Neural progenitor cell (in vitro differentiated cells): ENCODE data around the gene SDF4. TPM values are rescaled to one million over a fixed set of nuclear protein-coding genes. Genes with fewer than 3 reads are reported as not detected.
A peak's percentile ranks its signal among the peaks of the same experiment; 100 is the strongest.

Source experiments
- DNase-seq: peaks from one replicate; pipeline ENCODE4 v3.0.0-alpha.2; 2016; ENCODE audit warnings: low spot score
- H2AFZ ChIP-seq: fragments of 200-600 bp; sonication (generic); replicated peaks from 2 replicates; pipeline ENCODE4 v1.6.1; 2016; ENCODE audit warnings: antibody characterized with exemption
- H3F3A ChIP-seq: fragments of 200-600 bp; sonication (generic); 2 replicates; pipeline ENCODE4 v1.6.1; 2016; ENCODE audit warnings: antibody characterized with exemption, low read depth
- H3K27ac ChIP-seq: fragments of 200-600 bp; sonication (generic); 2 replicates; pipeline ENCODE4 v1.5.1; 2016; ENCODE audit warnings: mild to moderate bottlenecking
- H3K27me3 ChIP-seq: fragments of 200-600 bp; sonication (generic); 2 replicates; pipeline ENCODE4 v1.6.1; 2016; ENCODE audit warnings: mild to moderate bottlenecking, moderate library complexity
- H3K36me3 ChIP-seq: fragments of 200-600 bp; sonication (generic); 2 replicates; pipeline ENCODE4 v1.5.1; 2016
- H3K4me1 ChIP-seq: fragments of 200-600 bp; sonication (generic); 2 replicates; pipeline ENCODE4 v1.6.1; 2016; ENCODE audit warnings: mixed run types
- H3K4me2 ChIP-seq: fragments of 200-600 bp; sonication (generic); 2 replicates; pipeline ENCODE4 v1.6.1; 2016
- H3K4me3 ChIP-seq: fragments of 200-600 bp; sonication (generic); 2 replicates; pipeline ENCODE4 v1.5.1; 2016
- H3K79me2 ChIP-seq: fragments of 200-600 bp; sonication (generic); 2 replicates; pipeline ENCODE4 v1.6.1; 2016; ENCODE audit warnings: low read depth
- H3K9ac ChIP-seq: fragments of 200-600 bp; sonication (generic); 2 replicates; pipeline ENCODE4 v1.6.1; 2016
- H3K9me3 ChIP-seq: fragments of 200-600 bp; sonication (generic); 2 replicates; pipeline ENCODE4 v1.5.1; 2016; ENCODE audit warnings: low read depth
- H4K20me1 ChIP-seq: fragments of 200-600 bp; sonication (generic); 2 replicates; pipeline ENCODE4 v1.6.1; 2016; ENCODE audit warnings: low read depth
- H3K27ac Mint-ChIP-seq: 3 replicates; pipeline ENCODE4 v1.8.0; 2021; ENCODE audit warnings: mixed read lengths
- H3K27me3 Mint-ChIP-seq: 2 replicates; pipeline ENCODE4 v1.8.0; 2022; ENCODE audit warnings: low read depth, mild to moderate bottlenecking, inconsistent platforms, moderate library complexity, mixed read lengths; ENCODE audit not compliant: insufficient read depth
- H3K36me3 Mint-ChIP-seq: 3 replicates; pipeline ENCODE4 v1.8.0; 2021; ENCODE audit warnings: mixed read lengths
- H3K4me1 Mint-ChIP-seq: 3 replicates; pipeline ENCODE4 v1.8.0; 2021; ENCODE audit warnings: mixed read lengths
- H3K4me3 Mint-ChIP-seq: 3 replicates; pipeline ENCODE4 v1.8.0; 2021; ENCODE audit warnings: mild to moderate bottlenecking, moderate library complexity, mixed read lengths
- H3K9me3 Mint-ChIP-seq: 3 replicates; pipeline ENCODE4 v1.8.0; 2020; ENCODE audit warnings: mixed read lengths
- EZH2 ChIP-seq: fragments of 200-600 bp; sonication (generic); IDR thresholded peaks from 2 replicates; pipeline ENCODE4 v1.6.1; 2017; ENCODE audit warnings: antibody characterized with exemption, mild to moderate bottlenecking, moderate library complexity
- EZH2phosphoT487 ChIP-seq: fragments of 200-600 bp; sonication (generic); IDR thresholded peaks from 2 replicates; pipeline ENCODE4 v1.6.1; 2017; ENCODE audit warnings: antibody characterized with exemption
- total RNA-seq: library from RNA; depleted of rRNA; stranded (reverse); fragments of >200 nt; gene quantifications from 2 replicates; pipeline ENCODE4 v1.2.3, GENCODE V29; 2015; ENCODE audit warnings: low replicate concordance
- TF ChIP-seq, protein P1 (sequence below): fragments of 200-600 bp; sonication (generic); IDR thresholded peaks from 2 replicates; pipeline ENCODE4 v1.5.1; 2017; ENCODE audit warnings: antibody characterized with exemption, mild to moderate bottlenecking

The SDF4 gene
- total RNA-seq, 1 donor from 2014 or later = 16.6 TPM

DNA sequence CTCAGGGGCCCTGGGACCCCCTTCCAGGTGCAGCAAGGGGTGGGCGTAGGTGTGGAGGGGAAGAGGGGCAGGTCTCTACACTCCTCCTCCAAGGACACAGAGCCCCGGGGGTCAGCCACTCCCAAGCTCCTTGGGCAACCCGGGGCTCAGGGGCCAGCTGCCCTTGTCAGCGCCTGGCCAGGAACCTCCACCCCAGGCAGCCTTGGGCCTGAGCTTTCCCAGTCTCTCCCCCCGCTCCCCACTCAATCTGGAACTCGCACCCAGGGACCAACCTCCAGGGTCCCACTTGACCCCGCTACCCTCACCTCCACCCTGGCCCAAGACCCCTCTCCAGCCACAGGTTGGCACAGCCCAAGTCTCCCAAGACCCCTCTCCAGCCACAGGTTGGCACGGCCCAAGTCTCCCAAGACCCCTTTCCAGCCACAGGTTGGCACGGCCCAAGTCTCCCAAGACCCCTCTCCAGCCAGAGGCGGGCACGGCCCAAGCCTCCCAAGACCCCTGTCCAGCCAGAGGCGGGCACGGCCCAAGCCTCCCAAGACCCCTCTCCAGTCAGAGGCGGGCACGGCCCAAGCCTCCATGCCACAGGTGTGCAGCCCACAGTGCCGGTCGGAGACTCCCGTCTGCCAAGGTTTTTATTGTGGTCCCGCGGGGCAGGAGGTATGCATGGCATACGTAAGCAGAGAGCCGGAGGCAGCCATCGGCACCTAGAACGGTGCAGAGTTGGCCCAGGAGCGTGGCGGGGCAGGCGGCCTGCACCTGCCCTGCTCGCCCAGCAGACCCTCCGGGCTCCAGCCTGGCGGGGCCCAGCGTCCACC lies 20.9 kb downstream of the SDF4 start:
- Histone ChIP-seq H3K79me2 (no peaks in the 10 kb centered on the region), H2AFZ (no peak overlapping the region), H3K4me1 (no peaks in the 10 kb centered on the region), H3K36me3 (no peaks in the 10 kb centered on the region), H3K4me3 (no peak overlapping the region), H3K4me2 (no peak overlapping the region), H3K27me3 (peaks cover 21% of the 10 kb centered on the region), H3K9me3 (no peaks in the 10 kb centered on the region), H3F3A (no peaks in the 10 kb centered on the region), H4K20me1 (no peaks in the 10 kb centered on the region), H3K9ac (no peak overlapping the region), H3K27ac (no peak overlapping the region)
- Mint-ChIP-seq H3K9me3 (no peaks in the 10 kb centered on the region), H3K27me3 (peaks cover 9% of the 10 kb centered on the region), H3K36me3 (no peaks in the 10 kb centered on the region), H3K4me3 (peak overlapping the region; percentile 46), H3K4me1 (no peaks in the 10 kb centered on the region), H3K27ac (no peak overlapping the region)
- TF ChIP-seq, protein P1, sequence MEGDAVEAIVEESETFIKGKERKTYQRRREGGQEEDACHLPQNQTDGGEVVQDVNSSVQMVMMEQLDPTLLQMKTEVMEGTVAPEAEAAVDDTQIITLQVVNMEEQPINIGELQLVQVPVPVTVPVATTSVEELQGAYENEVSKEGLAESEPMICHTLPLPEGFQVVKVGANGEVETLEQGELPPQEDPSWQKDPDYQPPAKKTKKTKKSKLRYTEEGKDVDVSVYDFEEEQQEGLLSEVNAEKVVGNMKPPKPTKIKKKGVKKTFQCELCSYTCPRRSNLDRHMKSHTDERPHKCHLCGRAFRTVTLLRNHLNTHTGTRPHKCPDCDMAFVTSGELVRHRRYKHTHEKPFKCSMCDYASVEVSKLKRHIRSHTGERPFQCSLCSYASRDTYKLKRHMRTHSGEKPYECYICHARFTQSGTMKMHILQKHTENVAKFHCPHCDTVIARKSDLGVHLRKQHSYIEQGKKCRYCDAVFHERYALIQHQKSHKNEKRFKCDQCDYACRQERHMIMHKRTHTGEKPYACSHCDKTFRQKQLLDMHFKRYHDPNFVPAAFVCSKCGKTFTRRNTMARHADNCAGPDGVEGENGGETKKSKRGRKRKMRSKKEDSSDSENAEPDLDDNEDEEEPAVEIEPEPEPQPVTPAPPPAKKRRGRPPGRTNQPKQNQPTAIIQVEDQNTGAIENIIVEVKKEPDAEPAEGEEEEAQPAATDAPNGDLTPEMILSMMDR = no peak
- no peak for TF ChIP-seq EZH2phosphoT487
- no peak for TF ChIP-seq EZH2
- DNase-seq = no peak

DNA sequence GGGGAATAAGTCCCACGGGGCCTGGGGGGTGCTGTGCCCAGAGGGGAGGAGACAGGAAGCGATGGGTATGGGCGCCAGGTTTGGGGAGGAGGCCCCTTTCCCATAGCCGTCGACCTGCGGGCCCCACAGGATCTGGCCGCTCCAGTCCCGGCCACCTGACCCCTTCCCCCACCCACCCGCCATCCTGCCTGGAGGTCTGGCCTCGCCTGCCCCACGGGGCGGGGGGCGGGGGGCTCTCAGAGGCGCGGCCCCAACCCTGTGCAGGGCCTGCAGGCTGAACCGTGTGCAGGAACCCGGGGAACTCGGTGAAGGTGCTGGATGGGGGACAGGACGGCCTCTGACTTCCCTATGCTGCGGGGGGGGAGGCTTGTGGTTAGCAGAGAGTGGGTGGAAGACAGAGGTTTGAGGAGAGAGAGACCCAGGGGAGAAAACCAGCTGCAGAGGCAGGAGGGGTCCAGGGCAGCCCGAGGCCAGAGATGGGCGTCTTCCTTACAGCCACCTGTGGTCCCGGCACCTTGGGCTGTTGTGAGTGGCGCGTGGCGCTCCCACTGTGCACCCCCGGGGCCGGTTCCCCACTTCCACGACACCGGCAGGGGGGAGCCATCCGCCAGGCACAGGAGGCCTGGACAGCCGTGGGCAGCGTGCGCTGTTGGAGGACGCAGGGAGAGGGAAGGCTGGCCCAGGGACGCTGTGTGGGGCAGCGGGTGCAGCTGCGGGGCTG lies 22.9 kb downstream of the SDF4 start:
- no peak for DNase-seq
- Histone ChIP-seq H3K27ac (no peak overlapping the region), H3K4me3 (no peak overlapping the region), H3F3A (no peaks in the 10 kb centered on the region), H3K4me1 (no peaks in the 10 kb centered on the region), H3K9ac (no peak overlapping the region), H3K79me2 (no peaks in the 10 kb centered on the region), H3K9me3 (no peaks in the 10 kb centered on the region), H3K4me2 (no peak overlapping the region), H4K20me1 (no peaks in the 10 kb centered on the region), H3K36me3 (no peaks in the 10 kb centered on the region), H3K27me3 (peaks cover 41% of the 10 kb centered on the region), H2AFZ (no peak overlapping the region)
- no peaks in the 10 kb centered on the region for H3K36me3 Mint-ChIP-seq
- TF ChIP-seq EZH2phosphoT487 (no peak), EZH2 (no peak)
- TF ChIP-seq, protein P1 = no peak
- H3K9me3 Mint-ChIP-seq = no peaks in the 10 kb centered on the region
- peaks cover 7% of the 10 kb centered on the region for H3K27me3 Mint-ChIP-seq
- no peak overlapping the region for H3K4me3 Mint-ChIP-seq
- H3K4me1 Mint-ChIP-seq = no peaks in the 10 kb centered on the region
- H3K27ac Mint-ChIP-seq = no peak overlapping the region

DNA sequence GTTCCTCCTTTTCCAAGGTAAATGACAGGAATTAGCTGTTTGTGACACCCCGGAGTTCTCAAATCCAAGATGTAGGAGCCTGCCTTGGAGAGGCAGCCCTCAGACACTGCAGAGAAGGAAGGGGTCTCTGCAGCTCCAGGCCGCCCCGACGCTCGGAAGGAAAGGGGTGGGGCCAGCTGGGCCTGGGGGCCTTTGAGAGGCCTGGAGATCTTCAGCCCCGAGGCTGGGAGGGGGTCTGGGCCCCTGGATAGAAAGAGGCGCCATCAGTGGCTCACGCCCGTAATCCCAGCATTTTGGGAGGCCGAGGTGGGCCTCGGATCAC lies 24.3 kb downstream of the SDF4 start:
- TF ChIP-seq, protein P1 = no peak
- TF ChIP-seq EZH2 = no peak
- TF ChIP-seq EZH2phosphoT487 = no peak
- Histone ChIP-seq H2AFZ (no peak overlapping the region), H3K9me3 (no peaks in the 10 kb centered on the region), H4K20me1 (no peaks in the 10 kb centered on the region), H3K36me3 (no peaks in the 10 kb centered on the region), H3K4me1 (no peaks in the 10 kb centered on the region), H3K4me3 (no peak overlapping the region), H3F3A (no peaks in the 10 kb centered on the region), H3K27me3 (peaks cover 55% of the 10 kb centered on the region), H3K9ac (no peak overlapping the region), H3K79me2 (no peaks in the 10 kb centered on the region), H3K4me2 (no peak overlapping the region), H3K27ac (no peak overlapping the region)
- H3K36me3 Mint-ChIP-seq = no peaks in the 10 kb centered on the region
- DNase-seq = no peak
- no peak overlapping the region for H3K4me3 Mint-ChIP-seq
- H3K27ac Mint-ChIP-seq = no peak overlapping the region
- H3K27me3 Mint-ChIP-seq = peaks cover 7% of the 10 kb centered on the region
- H3K4me1 Mint-ChIP-seq = no peaks in the 10 kb centered on the region
- H3K9me3 Mint-ChIP-seq = no peaks in the 10 kb centered on the region
